Measurements from ENCODE around the gene NPL.

- TF ChIP-seq CTCF (IDR thresholded peaks at IDR 0.05) (no peak), POLR2A (IDR thresholded peaks at IDR 0.05) (no peak)
Observed at GRCh38 chr1:182765391-182765790, 24.2 kb upstream of the NPL start.
